Stimulated activated CD4-positive, alpha-beta T cell treated with anti-CD3 and anti-CD28 coated beads, Interleukin-1b, Interleukin-23, amount 100 ng/mL, for 48 hours (primary cell): Measurements from ENCODE around the gene HSD3B2.

Source experiments
- DNase-seq: peaks from one replicate; pipeline ENCODE4 v3.0.0-alpha.2; 2020

HSD3B2 gene

DNA sequence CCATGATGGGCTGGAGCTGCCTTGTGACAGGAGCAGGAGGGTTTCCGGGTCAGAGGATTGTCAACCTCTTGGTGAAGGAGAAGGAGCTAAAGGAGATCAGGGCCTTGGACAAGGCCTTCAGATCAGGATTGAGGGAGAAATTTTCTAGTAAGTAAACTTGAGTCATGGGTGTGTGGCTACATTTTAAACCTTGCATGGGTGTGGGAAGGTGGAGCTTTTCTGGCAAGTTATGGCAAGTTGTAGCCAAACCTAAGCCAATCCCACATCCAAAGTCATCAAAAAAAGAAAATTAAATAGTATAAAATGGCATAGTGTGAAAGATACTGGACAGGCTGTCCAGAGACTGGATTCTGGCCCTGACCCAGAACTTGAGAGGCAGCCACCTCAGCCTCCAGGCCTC, 52.3 kb downstream of the HSD3B2 start:
- no peak for DNase-seq

DNA sequence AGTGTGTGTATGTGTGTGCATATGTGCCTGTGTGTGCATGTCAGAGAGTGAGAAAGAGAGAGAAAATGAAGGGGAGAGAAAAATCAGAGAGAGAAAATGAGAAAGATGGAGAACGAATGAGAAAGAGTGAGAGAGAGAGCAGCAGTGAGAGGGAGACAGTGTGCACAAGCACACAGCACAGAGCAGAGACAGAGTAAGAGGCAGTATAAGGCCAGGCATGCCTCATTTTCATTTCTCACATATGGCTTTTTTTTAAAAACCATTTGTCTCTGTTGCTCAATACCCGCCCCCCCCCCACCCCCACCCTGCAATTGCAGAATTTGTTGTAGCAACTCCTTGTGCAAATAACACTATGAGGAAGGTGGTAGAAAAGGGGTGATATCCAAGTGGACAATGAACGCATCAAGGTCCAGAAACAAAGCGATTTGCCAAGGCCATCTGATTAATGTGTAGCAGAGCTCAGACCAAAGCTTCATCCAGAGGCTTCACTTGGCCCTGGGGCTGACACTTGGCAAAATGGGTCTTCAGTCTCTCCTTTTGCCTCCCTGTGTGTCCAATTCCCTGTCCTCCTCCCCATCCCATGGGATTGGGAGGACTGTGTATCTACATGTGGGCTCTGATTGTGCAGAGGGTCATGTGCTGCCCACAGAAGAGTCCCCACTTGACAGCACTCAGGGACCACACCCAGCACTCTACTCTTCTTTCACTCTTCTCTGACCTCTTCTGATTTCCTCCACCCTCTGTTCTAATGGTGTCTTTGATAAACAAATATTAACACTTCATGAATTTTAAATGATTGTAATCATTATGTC, 53.1 kb downstream of the HSD3B2 start:
- no peak for DNase-seq

DNA sequence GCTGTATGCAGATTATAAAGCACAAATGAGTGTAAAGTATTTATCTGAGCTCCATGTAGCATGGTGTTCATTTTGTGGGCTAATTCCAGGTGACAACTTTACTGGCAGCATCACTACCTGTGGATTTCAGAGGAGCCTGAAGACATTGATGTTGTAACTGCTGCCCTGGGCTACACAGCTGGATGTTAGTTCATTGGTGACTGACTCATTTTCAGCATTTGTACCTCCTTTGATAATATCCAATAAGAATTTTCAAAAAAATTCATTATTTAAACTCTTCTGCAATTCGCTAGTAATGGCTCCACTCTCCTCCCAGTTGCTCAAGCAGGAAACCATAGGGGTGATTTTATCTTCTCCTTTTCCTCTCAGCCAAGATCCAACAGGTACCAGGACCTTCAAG, 54.8 kb downstream of the HSD3B2 start:
- DNase-seq: no peak

DNA sequence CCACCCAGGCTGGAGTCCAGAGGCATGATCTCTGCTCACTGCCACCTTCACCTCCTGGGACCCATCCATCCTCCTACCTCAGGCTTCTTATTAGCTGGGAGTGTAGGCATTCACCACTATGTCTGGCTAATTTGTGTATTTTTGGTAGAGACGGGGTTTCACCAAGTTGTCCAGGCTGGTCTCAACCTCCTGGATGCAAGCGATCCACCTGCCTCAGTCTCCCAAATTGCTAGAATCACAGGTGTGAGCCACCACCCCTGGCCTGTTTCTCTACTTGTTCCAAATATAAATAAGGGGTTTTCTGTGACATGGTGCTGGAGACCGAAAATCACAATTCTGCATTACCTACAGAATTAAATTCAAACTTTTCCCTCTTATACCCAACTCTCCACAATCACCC, 55.4 kb downstream of the HSD3B2 start:
- DNase-seq: no peak

DNA sequence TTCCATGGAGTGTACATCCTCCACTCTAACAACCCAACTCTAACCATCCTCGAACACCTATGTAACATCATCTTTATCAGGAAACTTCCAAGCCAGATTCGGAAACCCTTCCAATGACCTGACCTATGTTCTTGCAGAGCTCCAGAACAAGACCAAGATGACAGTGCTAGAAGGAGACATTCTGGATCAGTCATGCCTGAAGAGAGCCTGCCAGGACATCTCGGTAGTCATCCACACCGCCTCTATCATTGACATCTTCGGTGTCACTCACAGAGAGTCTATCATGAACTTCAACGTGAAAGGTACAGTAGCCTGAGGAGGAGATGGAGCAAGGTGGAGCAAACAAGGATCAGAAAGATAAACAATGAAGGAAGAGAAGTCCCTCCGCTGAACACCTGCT, 56.0 kb downstream of the HSD3B2 start:
- DNase-seq: no peak

DNA sequence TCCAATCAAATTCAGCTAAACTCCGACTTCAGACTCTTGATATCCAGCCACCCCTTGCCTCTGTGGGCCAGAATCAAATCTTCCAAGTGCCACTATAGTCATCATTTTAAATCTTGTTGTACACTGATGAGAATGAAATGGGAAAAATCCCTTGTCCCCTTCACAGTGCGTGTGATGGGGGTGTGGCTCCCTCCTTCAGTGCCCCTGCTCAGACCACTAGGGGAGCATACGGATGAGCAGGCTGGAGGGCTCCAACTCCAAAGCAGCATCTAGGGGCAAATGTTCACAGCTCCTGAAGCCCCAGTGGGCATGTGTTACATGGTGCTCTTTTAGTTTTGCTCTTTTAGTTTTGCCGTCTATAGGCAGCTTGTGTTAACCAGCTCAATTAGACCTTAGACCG, 56.6 kb downstream of the HSD3B2 start:
- no peak for DNase-seq

DNA sequence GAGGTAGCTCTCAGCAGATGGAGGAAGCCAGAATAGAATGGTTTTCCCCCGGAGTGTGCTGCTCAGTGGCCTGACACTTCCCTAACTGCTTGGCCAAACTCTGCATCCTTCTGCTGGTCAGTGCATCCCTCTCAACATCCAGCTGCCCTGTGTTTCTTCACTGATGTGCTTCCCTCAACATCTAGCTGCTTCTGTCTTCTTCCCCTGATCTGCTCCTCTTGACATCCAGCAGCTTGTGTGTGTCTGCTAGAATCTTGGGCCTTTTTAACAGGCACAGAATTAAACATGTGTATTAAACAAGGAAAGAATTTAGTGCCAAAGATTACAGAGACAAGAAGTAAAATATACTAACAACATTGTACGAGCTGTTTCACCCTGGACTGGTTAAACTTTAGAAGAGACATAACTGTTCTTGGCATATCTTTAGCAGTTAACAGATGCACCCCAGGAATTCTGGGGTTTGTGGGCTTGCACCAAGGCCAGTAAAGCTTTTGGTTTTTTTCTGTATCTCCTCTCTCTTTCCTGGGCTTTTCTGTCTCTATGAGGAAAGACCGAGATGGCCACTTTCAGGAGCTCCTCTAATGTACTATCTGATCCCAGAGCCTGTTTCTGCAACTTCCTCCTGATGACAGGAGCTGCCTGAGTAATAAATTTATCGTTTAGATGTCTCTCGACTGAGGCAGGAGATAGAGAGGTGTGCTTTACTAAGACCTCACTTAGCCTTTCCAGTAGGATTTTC, 57.3 kb downstream of the HSD3B2 start:
- DNase-seq: no peak
